D721Med (cell line): ENCODE results near the gene MRRF.
"Not testable (repeated sequence)": the region's sequence is repeated elsewhere in the genome, so short reads cannot be mapped to it uniquely, and the experiment has no call there.

Experiments used
- DNase-seq: peaks from one replicate; pipeline ENCODE4 v3.0.0; 2011; ENCODE audit warnings: low spot score; ENCODE audit not compliant: insufficient read length
- FAIRE-seq: peaks from 2 replicates; lab custom pipeline; 2011; peaks lifted over from hg19 to GRCh38; lab: Jason Lieb, UNC
- CTCF ChIP-seq: IDR thresholded peaks from 2 replicates; pipeline ENCODE4 v1.5.1; 2012; ENCODE audit warnings: mild to moderate bottlenecking, control low read depth; ENCODE audit not compliant: insufficient read depth; ENCODE audit errors: missing control alignments

The MRRF gene

GRCh38 chr9:122355336-122355875 is 90.7 kb downstream of the MRRF start:
- FAIRE-seq (no peak), DNase-seq (no peak)
- no peak for TF ChIP-seq CTCF

- TF ChIP-seq CTCF: no peak
- FAIRE-seq (no peak), DNase-seq (no peak)
These were observed 91.9 kb downstream of the MRRF start for GRCh38 chr9:122356627-122357026.

- TF ChIP-seq CTCF: no peak
- DNase-seq: no peak
These were observed 96.2 kb downstream of the MRRF start for GRCh38 chr9:122360891-122361290.

GRCh38 chr9:122363131-122363530 is 98.4 kb downstream of the MRRF start:
- not testable (repeated sequence) for DNase-seq

More at GRCh38 chr9:122360891-122361290, 96.2 kb downstream of the MRRF start:
- no peak for FAIRE-seq

GRCh38 chr9:122364117-122364782 is 99.6 kb downstream of the MRRF start:
- DNase-seq (no peak), FAIRE-seq (no peak)
- TF ChIP-seq CTCF: no peak

More at GRCh38 chr9:122363131-122363530, 98.4 kb downstream of the MRRF start:
- not testable (repeated sequence) for FAIRE-seq

- FAIRE-seq (no peak), DNase-seq (no peak)
- TF ChIP-seq CTCF: no peak
These were observed 100.1 kb downstream of the MRRF start for GRCh38 chr9:122364783-122365150.

- DNase-seq (no peak), FAIRE-seq (no peak)
- no peak for TF ChIP-seq CTCF
These were observed 101.5 kb downstream of the MRRF start for GRCh38 chr9:122366074-122366660.
